AG10803 (cell line): Measurements from ENCODE around the gene SEMA3E.

Source experiments
- DNase-seq: peaks from one replicate; pipeline ENCODE4 v3.0.0; 2010; ENCODE audit warnings: low read depth
- H3K4me3 ChIP-seq: 2 replicates; pipeline ENCODE4 v1.5.1; 2011; ENCODE audit warnings: mild to moderate bottlenecking, low read length, control low read depth
- TF ChIP-seq, protein P1 (sequence below): conservative IDR thresholded peaks from 2 replicates; pipeline ENCODE4 v1.5.1; 2011; ENCODE audit warnings: mild to moderate bottlenecking, low read length, control low read depth, inconsistent platforms

The SEMA3E gene

DNA sequence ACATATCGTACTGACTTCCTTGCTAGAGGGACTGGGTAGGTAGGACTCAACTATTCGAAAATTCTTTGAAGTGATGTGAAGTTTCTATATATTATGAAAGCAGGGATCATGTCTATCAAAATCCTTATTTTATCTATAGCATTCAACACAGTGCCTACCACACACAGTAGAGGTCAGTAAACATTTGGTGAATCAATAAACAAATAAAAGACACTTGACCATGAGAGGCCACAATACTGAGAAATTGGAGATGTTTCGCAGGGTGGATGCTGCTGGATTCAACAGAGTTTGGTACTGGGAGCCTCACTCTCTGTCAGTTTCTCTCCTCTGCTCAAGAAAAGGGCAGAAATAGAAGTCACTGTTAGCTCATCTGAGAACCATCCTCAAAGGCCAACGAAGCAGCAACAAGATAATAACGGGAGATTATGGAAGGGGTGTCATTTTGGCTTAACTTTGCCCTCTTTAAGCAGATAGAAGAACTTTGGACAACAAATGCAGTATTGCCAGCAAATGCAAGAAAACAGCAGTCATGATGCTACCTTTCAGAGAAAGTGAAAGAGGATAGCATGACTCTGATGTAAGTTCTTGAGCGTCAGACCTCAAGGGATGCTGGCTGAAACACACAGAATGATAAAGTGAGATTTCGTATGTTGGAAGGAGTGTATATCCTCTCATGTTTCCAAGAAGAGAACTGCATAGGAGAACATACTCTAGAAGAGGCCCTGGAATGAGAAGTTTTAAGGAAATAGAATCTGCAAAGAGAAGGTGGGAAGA is 107.6 kb downstream of the SEMA3E start:
- DNase-seq: no peak
- TF ChIP-seq, protein P1, sequence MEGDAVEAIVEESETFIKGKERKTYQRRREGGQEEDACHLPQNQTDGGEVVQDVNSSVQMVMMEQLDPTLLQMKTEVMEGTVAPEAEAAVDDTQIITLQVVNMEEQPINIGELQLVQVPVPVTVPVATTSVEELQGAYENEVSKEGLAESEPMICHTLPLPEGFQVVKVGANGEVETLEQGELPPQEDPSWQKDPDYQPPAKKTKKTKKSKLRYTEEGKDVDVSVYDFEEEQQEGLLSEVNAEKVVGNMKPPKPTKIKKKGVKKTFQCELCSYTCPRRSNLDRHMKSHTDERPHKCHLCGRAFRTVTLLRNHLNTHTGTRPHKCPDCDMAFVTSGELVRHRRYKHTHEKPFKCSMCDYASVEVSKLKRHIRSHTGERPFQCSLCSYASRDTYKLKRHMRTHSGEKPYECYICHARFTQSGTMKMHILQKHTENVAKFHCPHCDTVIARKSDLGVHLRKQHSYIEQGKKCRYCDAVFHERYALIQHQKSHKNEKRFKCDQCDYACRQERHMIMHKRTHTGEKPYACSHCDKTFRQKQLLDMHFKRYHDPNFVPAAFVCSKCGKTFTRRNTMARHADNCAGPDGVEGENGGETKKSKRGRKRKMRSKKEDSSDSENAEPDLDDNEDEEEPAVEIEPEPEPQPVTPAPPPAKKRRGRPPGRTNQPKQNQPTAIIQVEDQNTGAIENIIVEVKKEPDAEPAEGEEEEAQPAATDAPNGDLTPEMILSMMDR: no peak
- no peak overlapping the region for H3K4me3 ChIP-seq

DNA sequence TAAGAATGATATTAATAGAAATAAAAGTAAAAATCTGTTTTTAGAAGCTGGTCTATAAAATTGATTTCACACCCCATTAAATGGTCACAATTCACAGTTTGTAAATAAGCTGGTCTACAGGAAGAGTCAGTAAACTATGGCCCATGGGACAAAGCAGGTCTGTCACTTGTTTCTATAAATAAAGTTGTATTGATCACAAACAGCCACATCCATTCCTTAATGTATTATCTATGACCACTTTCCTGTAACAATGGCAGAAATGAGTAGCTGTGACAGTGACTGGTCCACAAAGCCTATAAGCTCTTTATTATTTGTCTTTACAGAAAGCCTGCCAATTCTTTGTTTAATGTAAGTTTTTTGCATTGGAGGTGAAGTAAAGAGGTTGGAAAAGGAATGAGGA is 114.5 kb downstream of the SEMA3E start:
- H3K4me3 ChIP-seq: no peak overlapping the region
- TF ChIP-seq, protein P1: no peak
- no peak for DNase-seq

DNA sequence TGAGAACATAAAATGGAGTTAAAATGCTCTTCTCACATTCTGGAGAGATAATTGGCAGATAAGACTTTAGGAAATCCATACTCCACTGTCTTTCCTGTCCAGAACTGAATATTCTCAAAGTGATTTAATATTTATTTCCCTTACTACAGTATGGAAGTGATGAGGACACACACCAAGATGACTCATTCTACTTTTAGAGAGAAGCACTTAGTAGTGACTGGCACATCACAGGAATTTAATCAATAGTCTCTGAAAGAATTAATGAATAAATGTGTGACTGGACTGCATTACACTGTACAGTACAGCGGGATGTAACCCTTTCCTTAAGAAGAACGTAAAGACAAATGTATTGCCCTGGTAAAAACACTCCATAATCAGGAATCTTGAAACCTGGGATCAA is 116.7 kb downstream of the SEMA3E start:
- H3K4me3 ChIP-seq: no peak overlapping the region
- no peak for DNase-seq

DNA sequence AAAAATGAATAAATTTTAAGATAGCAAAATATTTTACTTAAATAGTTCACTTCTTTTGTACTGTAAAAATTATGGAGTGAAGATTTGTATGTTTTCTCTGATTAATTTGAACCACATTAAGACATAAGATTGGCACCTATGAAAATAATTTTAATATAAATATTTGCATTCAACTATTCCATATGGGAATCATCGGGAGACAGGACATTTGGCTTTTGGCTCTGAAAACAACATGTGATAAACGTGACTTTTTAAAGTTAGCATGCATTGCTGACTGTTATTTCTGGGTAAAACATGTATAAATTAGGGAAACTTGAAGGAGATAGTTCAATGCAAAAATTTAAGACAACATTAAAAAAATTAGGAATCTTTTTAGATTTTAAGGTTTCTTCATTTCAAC is 117.2 kb downstream of the SEMA3E start:
- no peak for DNase-seq
- no peak overlapping the region for H3K4me3 ChIP-seq
- TF ChIP-seq, protein P1: no peak

More for the DNA sequence above, 116.7 kb downstream of the SEMA3E start:
- TF ChIP-seq, protein P1: no peak

DNA sequence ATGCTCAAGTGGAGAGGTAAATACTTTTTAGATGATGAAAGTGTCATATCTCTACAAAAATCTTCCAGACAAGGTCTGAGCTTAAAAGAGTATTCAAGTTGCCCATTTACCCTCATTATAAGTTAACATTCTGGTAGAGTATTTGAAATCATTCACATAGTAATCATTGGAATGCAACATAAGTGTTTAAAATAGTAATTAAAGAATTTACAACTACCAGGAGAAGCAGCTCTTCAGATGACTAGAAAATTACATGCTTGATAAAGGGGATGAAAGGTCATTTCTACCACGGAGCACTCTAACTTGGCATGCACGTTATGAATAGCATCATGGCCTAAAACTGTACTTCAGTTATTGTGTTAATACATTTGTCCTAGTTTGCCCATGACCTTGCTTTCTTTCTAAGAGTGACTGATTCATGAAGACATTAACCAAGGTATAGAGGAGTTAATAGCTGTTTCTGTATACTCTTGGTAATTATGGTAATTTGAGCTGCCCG is 120.0 kb downstream of the SEMA3E start:
- TF ChIP-seq, protein P1: no peak
- no peak for DNase-seq
- no peak overlapping the region for H3K4me3 ChIP-seq

DNA sequence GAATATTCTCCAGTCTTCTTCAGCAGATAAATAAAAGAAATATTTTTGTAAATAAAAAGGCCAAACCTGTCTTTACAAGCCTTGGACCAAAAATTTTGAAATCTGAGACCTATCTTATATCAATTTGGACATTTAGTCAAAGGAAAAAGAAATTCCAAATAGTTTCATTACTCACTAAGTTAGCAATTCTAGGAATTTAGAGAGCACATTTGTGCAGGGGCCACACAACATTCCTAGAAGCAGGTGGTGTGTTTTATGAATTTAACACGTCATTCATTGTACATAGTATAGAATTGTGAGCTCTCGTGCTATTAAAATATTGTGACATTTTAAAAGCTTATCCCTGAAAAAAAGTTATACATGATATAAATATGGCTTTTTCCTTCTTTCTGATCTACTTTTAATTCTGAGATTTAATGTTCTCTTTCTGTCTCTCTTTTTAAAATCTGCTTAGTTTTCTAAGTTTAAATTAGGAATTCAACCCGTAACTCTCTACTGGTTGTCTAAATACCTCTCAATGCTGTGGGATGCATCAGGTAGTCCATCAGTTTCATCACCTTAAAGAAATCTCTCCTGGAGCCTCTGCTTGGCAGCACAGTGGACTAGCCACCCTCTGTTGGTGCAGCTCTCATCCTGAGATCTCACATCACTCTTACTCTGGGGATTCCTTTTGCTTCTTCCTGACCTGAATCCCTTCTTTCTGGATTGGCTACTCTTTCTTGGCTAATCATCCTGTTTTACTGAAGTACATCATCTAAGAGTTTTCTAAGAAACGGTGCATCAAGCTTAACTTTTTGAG is 124.5 kb downstream of the SEMA3E start:
- no peak for DNase-seq
- TF ChIP-seq, protein P1: no peak

More for the DNA sequence above, 124.5 kb downstream of the SEMA3E start:
- H3K4me3 ChIP-seq: no peak overlapping the region
